Activated naive CD4-positive, alpha-beta T cell treated with anti-CD3 and anti-CD28 coated beads, Interleukin-2, amount 50 U/mL, for 24 hours (primary cell): Measurements from ENCODE around the gene JRKL.

ENCODE experiments used
- H3K27ac Mint-ChIP-seq: one replicate; pipeline ENCODE4 v1.8.0; 2021; ENCODE audit warnings: mild to moderate bottlenecking, mixed read lengths
- H3K27me3 Mint-ChIP-seq: one replicate; pipeline ENCODE4 v1.8.0; 2021; ENCODE audit warnings: mixed read lengths
- H3K36me3 Mint-ChIP-seq: one replicate; pipeline ENCODE4 v1.8.0; 2021; ENCODE audit warnings: mixed read lengths
- H3K4me1 Mint-ChIP-seq: one replicate; pipeline ENCODE4 v1.8.0; 2021; ENCODE audit warnings: mixed read lengths
- H3K4me3 Mint-ChIP-seq: one replicate; pipeline ENCODE4 v1.8.0; 2021; ENCODE audit warnings: mild to moderate bottlenecking, mixed read lengths
- H3K9me3 Mint-ChIP-seq: one replicate; pipeline ENCODE4 v1.8.0; 2021; ENCODE audit warnings: mixed read lengths

The JRKL gene

DNA sequence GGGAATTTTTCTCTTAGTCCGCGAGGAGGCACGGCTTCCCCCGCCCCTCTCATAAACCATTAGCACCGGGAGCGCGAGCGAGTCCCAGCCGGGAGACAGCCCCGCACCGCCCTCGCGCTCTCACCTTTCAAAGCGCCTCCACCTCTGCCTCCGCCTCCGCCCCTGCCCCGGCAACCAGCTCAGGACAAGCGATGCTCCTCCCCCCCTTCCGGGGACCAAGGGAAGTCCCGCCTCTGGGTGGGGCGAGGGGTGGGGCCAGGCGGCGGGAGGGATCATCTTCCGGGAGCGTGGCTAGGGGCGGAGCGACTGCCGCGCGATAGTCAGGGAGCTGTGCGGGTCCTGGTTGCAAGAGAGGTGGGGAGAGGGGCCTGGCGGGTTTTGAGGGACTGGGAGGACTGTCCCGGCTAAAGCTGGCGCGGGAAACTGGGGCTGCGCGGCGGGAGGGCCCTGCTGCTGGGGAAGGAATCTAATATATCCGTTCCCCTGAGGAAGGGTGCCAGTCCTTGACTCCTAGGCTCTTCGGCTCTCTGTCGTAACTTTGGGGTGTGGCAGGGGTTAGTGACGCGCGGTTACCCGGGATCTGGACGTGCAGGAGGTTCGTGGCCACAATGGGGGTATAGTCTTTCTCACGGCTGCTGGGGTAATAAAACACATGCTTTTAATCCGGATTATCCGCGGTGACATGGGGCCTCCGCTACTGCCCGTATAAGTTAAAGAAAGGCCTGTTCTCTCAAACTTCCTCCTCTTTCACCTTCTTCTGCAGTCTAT is at the start of gene JRKL, which contains the start of gene CCDC82:
Gene JRKL, plus strand, starts transcription at position 294 of the 768 bp plus-strand sequence. CDS start 637 bp downstream, outside the sequence.
Gene CCDC82, minus strand, starts transcription at position 193 of the 768 bp plus-strand sequence. CDS start 5,165 bp downstream, outside the sequence.
- no peaks in the 10 kb centered on the region for H3K27me3 Mint-ChIP-seq
- H3K4me1 Mint-ChIP-seq, result peaks cover 76% of the 10 kb centered on the region
- H3K4me3 Mint-ChIP-seq, result peak within 1 kb of the TSS; percentile 97
- H3K9me3 Mint-ChIP-seq, result no peaks in the 10 kb centered on the region
- peaks cover 7% of the 10 kb centered on the region for H3K36me3 Mint-ChIP-seq
- H3K27ac Mint-ChIP-seq, result peak within 1 kb of the TSS; percentile 89

DNA sequence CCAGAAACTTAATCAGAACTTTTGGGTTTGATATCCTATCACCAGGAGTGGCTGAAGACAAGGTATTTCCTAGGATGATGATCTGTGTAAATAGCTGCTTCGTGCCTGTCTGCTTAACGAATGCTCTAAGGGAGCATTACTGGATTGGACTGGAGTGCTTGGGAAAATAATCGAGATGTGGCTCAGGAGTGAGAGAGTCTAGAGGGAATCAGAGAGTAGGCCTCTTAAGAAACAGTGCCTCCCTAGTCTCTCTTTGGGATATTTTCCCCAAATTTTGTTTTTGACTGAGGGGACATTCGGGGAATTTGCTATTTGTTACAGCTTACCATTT is 49.3 kb upstream of the JRKL start:
- peak overlapping the region; percentile 99 for H3K4me3 Mint-ChIP-seq
- H3K36me3 Mint-ChIP-seq, result peaks cover 18% of the 10 kb centered on the region
- H3K9me3 Mint-ChIP-seq, result no peaks in the 10 kb centered on the region
- H3K27ac Mint-ChIP-seq, result peak overlapping the region; percentile 96
- no peaks in the 10 kb centered on the region for H3K27me3 Mint-ChIP-seq
- H3K4me1 Mint-ChIP-seq, result peaks cover 47% of the 10 kb centered on the region

DNA sequence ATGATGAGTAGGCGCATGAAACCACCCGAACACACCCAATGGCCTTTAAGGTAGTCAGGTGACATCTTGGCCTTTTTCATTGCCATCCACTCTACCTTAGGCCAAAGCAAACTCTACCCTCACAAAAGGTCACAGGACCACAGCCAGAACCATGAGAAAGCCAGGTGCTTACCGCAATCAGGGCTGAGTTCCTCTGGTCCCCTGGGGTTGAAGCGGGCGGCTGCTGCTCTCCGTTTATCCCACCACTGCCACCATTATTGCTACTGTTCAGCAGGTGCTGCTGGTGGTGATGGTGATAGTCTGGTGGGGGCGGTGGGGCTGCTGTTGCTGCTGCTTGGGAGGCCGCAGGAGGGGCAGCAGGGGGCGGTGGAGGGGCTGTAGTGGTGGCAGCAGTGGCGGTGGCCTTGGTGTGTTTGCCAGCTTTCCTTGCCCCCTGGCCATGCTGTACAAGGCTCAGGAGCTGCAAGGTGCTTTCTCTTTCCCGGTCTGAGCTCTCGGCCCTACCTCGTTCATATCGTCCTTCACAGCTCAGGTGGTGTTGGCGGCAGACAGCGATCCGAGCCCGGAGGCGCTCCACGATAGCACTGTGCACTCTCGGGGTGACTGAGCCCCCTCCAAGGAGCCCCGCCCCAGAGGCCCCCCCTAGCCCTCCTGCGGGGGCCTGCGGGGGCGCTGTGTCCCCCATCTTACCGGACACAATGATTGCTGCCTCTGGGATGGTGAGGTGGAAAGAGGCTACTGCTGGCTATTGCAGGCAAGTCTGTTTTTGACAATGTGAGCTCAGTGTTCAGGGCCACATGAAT is 48.4 kb upstream of the JRKL start:
- Mint-ChIP-seq H3K4me1 (peaks cover 38% of the 10 kb centered on the region), H3K36me3 (peaks cover 14% of the 10 kb centered on the region), H3K27me3 (no peaks in the 10 kb centered on the region), H3K9me3 (no peaks in the 10 kb centered on the region), H3K27ac (peak overlapping the region; percentile 96), H3K4me3 (peak overlapping the region; percentile 99)

DNA sequence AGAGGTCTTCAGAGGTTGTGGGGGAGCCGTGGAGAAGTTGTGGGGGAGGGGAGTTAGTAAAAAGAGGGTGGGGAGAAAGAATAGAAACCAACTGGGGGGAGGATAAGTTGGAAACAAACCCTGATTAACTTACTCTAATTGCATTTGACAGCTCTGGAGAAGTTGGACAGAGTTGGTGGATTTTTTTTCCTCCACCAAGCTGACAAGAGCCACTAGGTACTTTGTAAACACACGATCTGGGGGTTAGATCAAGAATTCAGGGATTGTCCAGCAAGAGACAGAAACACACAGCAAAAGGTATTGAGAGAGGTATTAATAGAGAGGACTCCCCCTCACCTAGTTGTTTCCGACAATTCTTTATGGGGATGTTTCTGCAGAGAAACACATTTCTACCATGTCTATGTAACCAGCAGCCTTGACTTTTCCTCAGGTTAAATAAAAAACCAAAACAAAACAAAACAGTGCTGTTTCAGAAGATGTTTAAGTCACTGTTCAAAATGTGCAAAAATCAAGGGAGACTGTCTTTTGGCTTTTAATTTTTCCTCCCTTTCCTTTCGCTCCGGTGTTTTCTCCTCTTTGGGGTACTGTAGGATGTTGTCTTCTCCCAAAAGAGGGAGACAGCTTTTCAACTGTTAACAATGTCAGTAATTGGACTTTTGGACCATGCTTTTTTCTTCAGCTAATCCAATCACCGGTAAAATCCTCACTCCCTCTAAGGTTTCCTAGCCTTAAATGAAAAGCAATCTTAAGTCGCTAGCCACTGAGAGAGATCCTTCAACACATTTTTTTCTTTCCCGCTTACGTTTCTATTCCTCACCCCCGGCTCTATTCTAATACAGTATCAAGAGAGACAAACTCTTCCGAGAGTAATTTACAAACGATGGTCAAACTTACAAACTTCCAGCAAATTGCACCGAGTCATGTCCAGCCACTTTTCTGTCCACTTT is 47.5 kb upstream of the JRKL start:
- Mint-ChIP-seq H3K36me3 (peaks cover 13% of the 10 kb centered on the region), H3K4me1 (peaks cover 30% of the 10 kb centered on the region), H3K9me3 (no peaks in the 10 kb centered on the region), H3K27ac (peak overlapping the region; percentile 96), H3K4me3 (peak overlapping the region; percentile 99), H3K27me3 (no peaks in the 10 kb centered on the region)

DNA sequence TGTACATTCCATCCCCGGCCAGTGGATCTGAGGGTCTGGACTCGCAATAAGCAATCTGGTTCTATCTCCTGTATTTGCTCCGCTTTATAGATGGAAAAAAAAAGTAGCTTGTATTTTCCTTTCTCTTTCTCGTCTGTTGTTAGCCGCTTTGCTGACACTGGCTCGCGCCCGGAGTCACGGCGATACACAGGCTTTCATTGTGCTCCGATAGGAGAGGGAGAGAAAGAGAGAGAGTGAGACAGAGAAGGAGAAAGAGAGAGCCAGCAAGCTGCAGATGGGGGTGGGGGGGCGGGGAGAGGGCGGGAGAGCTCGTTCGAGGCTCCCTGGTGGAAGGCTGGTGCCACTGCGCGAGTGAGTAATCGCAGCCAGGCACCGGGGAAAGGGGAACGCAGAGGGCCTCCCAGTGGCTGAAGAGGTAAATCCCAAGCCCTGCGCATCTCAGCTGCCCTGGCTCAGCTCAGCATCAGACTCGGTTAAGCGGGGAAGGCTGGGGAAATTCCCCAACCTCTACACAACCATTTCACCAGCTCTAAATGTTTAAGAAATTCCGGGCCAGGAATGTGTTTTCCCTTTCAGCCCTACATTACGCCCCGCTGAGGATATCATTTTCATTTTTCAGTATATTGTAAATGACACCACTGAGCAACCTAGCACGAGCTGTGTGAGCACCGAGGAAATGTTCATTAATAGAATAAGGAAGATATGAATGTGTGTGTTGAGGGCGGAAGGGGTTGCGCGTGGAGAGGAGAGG is 46.7 kb upstream of the JRKL start, which contains the start of gene MAML2:
Gene MAML2, minus strand, starts transcription at position 235 of the 751 bp plus-strand sequence. CDS start 1,300 bp downstream, outside the sequence.
- no peaks in the 10 kb centered on the region for H3K27me3 Mint-ChIP-seq
- peaks cover 21% of the 10 kb centered on the region for H3K4me1 Mint-ChIP-seq
- peak within 1 kb of the TSS; percentile 99 for H3K4me3 Mint-ChIP-seq
- H3K9me3 Mint-ChIP-seq, result no peaks in the 10 kb centered on the region
- peaks cover 10% of the 10 kb centered on the region for H3K36me3 Mint-ChIP-seq
- H3K27ac Mint-ChIP-seq, result peak within 1 kb of the TSS; percentile 96

DNA sequence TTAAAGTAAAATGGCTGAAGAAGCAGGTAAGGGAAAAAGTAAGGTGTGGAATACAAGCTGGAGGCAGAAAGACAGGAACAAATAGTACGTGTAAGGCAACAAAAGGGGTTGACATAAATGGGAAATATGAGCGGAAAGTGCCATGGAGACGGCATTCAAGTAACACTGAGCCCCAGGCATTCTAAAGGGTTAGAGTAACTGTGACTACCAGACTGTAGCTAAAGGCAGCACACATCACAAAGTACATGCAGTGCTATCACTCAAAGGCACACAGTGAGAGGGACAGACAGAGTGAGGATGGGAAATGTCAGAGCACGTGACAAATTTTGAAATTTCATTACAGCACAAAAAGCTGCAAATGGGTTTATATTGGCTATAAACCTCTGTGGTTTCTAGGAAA is 33.0 kb upstream of the JRKL start:
- peaks cover 26% of the 10 kb centered on the region for H3K4me1 Mint-ChIP-seq
- no peaks in the 10 kb centered on the region for H3K27me3 Mint-ChIP-seq
- no peak overlapping the region for H3K4me3 Mint-ChIP-seq
- no peak overlapping the region for H3K27ac Mint-ChIP-seq
- peaks cover 36% of the 10 kb centered on the region for H3K36me3 Mint-ChIP-seq
- H3K9me3 Mint-ChIP-seq, result no peaks in the 10 kb centered on the region

DNA sequence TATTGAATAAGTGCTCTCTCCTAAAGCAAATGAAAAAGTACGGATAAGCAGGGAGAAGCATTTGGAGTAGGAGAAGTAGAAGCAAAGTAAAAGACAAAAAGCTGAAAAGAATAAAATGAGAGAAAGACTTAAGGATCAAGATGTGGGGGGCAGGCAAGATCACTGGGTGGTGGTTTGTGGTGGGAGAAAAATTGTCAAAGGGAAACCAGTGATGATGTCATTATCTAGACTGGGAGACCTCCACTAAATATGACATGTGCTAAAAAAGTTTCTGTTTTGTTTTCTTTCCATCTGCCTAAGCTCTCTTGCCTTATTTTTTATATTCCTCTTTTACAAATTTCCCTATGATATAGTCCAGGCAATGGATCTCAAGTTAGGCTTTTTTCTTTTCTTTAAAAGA is 32.0 kb upstream of the JRKL start:
- Mint-ChIP-seq H3K4me3 (no peak overlapping the region), H3K27ac (peak overlapping the region; percentile 48), H3K36me3 (peaks cover 34% of the 10 kb centered on the region)

DNA sequence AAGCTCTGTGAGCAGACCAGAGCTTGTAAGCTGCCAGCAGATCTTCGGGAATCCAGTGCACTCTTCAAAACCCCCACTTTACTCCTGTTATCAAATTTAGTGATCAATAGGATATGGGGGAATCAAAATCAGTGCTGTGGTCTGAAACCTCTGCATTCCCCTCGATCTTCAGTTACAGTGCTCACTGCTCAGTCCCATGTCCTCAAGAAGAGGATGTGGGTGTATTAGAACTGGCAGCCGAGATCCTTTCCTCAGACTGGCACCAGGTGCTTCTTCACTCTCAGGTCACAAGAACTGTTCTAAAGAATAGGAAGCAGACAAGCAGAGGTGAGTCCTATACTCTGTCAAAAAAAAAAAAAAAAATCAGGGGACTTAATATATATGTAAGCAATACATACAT is 31.5 kb upstream of the JRKL start:
- H3K9me3 Mint-ChIP-seq, result no peaks in the 10 kb centered on the region
- peaks cover 34% of the 10 kb centered on the region for H3K36me3 Mint-ChIP-seq
- no peaks in the 10 kb centered on the region for H3K27me3 Mint-ChIP-seq
- H3K4me1 Mint-ChIP-seq, result peaks cover 26% of the 10 kb centered on the region
- H3K27ac Mint-ChIP-seq, result no peak overlapping the region
- no peak overlapping the region for H3K4me3 Mint-ChIP-seq

More for the DNA sequence above, 32.0 kb upstream of the JRKL start:
- Mint-ChIP-seq H3K27me3 (no peaks in the 10 kb centered on the region), H3K9me3 (no peaks in the 10 kb centered on the region), H3K4me1 (peaks cover 26% of the 10 kb centered on the region)

DNA sequence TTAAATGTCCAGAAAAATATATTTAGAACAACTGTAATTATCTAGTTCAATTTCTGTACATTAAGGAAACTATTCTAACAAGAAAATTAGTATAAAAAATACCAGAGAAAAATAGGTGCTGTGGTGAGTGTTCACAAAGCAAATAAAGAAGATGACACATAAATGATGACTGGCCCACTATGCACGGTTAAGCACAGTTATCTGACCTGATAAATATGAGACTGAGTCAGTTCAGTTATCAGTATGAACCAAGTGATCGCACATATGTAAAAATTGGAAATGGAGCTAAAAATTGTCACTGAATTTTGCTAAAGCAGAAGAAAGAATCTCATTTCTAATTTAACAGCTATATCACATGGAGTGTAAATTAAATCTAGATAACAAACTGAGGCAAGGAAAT is 28.0 kb upstream of the JRKL start:
- no peak overlapping the region for H3K27ac Mint-ChIP-seq
- peaks cover 16% of the 10 kb centered on the region for H3K4me1 Mint-ChIP-seq
- no peak overlapping the region for H3K4me3 Mint-ChIP-seq
- no peaks in the 10 kb centered on the region for H3K9me3 Mint-ChIP-seq
- no peaks in the 10 kb centered on the region for H3K27me3 Mint-ChIP-seq
- H3K36me3 Mint-ChIP-seq, result peaks cover 19% of the 10 kb centered on the region

DNA sequence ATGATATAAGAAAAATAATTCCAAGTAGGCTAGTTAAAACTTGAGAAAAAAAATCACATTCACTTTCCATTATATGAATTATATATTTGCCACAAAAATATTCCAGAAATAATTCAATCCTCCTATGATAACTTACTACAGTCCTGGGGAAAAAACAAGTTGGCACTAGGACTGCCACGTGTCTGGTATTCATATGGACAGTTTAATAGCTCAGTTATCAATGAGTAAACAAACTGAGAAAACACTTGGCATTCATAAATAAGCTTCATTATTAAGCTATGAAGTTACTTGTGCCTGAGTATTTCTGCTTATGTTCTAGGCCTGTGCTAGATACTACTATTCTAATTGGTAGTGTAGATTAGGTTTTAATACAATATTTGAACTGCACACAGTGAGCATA is 24.3 kb upstream of the JRKL start:
- Mint-ChIP-seq H3K9me3 (no peaks in the 10 kb centered on the region), H3K36me3 (peaks cover 11% of the 10 kb centered on the region), H3K4me1 (peaks cover 4% of the 10 kb centered on the region), H3K4me3 (no peak overlapping the region), H3K27ac (no peak overlapping the region), H3K27me3 (no peaks in the 10 kb centered on the region)

DNA sequence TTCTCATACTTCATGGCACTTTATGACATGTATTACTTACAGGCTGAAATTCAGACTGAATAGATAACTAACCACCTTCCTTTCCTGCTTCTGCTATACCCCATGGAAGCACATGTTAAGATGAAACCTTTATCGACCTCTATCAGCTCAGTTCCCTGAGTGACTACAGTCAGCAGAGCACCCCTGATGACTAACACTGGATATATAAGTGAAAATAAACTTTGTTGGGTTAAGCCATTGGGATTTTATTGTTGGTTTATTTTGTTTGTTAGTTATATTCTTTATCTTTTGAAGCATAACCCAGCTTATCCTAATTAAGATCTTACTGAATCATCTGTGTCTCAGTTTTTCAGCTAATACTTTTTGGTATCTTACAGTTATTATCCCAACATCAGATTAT is 23.8 kb upstream of the JRKL start:
- H3K9me3 Mint-ChIP-seq, result no peaks in the 10 kb centered on the region
- H3K4me3 Mint-ChIP-seq, result no peak overlapping the region
- H3K36me3 Mint-ChIP-seq, result peaks cover 11% of the 10 kb centered on the region
- H3K4me1 Mint-ChIP-seq, result peaks cover 4% of the 10 kb centered on the region
- H3K27me3 Mint-ChIP-seq, result no peaks in the 10 kb centered on the region
- H3K27ac Mint-ChIP-seq, result no peak overlapping the region

DNA sequence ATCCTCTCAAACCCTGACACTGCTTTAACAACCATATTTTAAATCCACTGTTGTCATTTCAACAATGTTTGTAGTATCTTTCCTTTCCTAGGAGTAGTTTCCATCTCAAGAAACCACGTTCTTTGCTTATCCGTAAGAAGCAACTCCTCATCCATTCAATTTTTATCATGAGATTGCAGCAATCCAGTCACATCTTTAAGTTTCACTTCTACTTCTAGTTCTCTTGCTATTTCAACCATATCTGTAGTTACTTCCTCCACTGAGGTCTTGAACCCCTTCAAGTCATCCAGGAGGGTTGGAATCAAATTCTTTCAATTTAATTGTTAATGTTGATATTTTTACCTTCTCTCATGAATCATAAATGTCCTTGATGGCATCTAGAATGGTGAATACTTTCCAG is 22.5 kb upstream of the JRKL start:
- H3K27me3 Mint-ChIP-seq, result no peaks in the 10 kb centered on the region
- no peak overlapping the region for H3K4me3 Mint-ChIP-seq
- no peaks in the 10 kb centered on the region for H3K9me3 Mint-ChIP-seq
- H3K36me3 Mint-ChIP-seq, result peaks cover 16% of the 10 kb centered on the region
- no peak overlapping the region for H3K27ac Mint-ChIP-seq
- H3K4me1 Mint-ChIP-seq, result peaks cover 4% of the 10 kb centered on the region

DNA sequence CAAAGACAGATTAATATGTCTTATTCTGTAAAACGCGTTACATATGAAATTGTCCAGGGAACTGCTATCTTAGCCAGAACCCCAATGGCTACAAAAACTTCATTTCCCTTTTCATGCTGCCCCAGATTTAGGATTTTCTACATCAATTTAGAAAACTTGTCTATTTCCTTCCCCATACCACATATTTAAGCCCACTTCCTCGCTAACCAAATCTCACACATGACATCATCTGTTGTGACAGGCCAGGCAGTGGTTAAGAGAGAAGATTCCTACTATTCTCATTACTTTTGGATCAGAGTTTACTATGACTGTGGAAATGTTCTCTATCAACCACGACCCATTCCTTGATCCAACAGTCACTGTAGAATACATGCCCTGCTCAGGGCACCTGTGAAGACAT is 16.0 kb upstream of the JRKL start:
- Mint-ChIP-seq H3K9me3 (no peaks in the 10 kb centered on the region), H3K36me3 (peaks cover 25% of the 10 kb centered on the region), H3K4me1 (no peaks in the 10 kb centered on the region), H3K4me3 (no peak overlapping the region), H3K27me3 (no peaks in the 10 kb centered on the region), H3K27ac (no peak overlapping the region)

DNA sequence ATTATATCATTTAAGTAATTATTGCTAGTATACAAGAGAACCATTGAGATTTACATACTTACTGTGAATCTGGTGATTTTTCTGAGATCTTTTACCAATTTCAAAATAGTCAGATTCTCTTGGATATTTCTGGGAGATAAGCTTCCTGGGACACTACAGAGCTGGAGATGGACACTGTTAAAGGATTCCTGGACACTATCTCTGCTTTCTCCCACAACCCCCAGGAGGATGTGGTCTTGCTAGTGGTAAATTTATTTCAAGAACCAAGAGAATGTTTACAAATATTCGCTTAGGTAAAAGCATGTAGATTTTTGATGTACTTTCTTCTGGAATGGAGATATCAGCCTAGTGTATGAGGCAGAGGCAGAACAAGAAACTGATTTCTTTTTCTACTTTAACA is 13.0 kb upstream of the JRKL start:
- Mint-ChIP-seq H3K36me3 (peaks cover 30% of the 10 kb centered on the region), H3K9me3 (no peaks in the 10 kb centered on the region), H3K4me1 (peaks cover 11% of the 10 kb centered on the region), H3K27ac (no peak overlapping the region), H3K27me3 (no peaks in the 10 kb centered on the region), H3K4me3 (no peak overlapping the region)

DNA sequence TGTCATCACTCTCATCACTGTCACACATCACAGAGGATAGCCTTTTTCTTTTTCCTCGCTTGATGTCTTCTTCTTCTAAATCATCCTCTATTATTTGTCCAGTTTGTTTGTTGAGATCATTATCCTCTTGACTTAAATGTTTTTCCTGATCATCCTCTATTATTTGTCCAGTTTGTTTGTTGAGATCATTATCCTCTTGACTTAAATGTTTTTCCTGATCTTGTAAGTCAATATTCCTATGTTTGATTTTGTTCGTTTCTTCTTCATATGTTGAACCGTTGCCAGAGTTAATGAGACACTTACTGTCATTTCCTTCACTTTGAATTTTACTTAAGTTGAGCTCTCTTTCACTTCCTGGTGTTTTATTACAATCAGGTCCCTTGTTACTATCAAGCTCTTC is 5.7 kb upstream of the JRKL start:
- Mint-ChIP-seq H3K4me1 (peaks cover 67% of the 10 kb centered on the region), H3K27me3 (no peaks in the 10 kb centered on the region), H3K36me3 (peaks cover 21% of the 10 kb centered on the region), H3K27ac (peak overlapping the region; percentile 97), H3K9me3 (no peaks in the 10 kb centered on the region), H3K4me3 (peak overlapping the region; percentile 79)
